Stomach smooth muscle (tissue), 2 donors: ENCODE measurements around the gene PTPN20.
"Not testable (repeated sequence)": the region's sequence is repeated elsewhere in the genome, so short reads cannot be mapped to it uniquely, and the experiment has no call there.

ENCODE experiments used
- H3K27ac ChIP-seq: one replicate; pipeline ENCODE4 v1.7.0; 2013; ENCODE audit warnings: mild to moderate bottlenecking, low read length, inconsistent platforms
- H3K27me3 ChIP-seq, 2 donors: one replicate each; pipeline ENCODE4 v1.7.0; 2013; ENCODE audit warnings: low read length in 2 of 2; ENCODE audit not compliant: insufficient read depth in 2 of 2, control insufficient read depth in 1 of 2
- H3K36me3 ChIP-seq, 2 donors: one replicate each; pipeline ENCODE4 v1.7.0; 2013; ENCODE audit warnings: low read length in 2 of 2; ENCODE audit not compliant: control insufficient read depth in 2 of 2, insufficient read depth in 2 of 2
- H3K4me1 ChIP-seq: one replicate; pipeline ENCODE4 v1.7.0; 2013; ENCODE audit warnings: low read length; ENCODE audit not compliant: control insufficient read depth, insufficient read depth
- H3K4me3 ChIP-seq, 2 donors: one replicate each; pipeline ENCODE4 v1.7.0; 2013; ENCODE audit warnings: low read length in 2 of 2
- H3K9ac ChIP-seq, 2 donors: one replicate each; pipeline ENCODE4 v1.7.0; 2013; ENCODE audit warnings: low read length in 2 of 2, mild to moderate bottlenecking in 1 of 2
- H3K9me3 ChIP-seq, 2 donors: one replicate each; pipeline ENCODE4 v1.7.0; 2013; ENCODE audit warnings: low read length in 2 of 2; ENCODE audit not compliant: control insufficient read depth in 2 of 2
- donor health status: healthy.
- donor health status: Pancreatic carcinoma.

The PTPN20 gene, protein sequence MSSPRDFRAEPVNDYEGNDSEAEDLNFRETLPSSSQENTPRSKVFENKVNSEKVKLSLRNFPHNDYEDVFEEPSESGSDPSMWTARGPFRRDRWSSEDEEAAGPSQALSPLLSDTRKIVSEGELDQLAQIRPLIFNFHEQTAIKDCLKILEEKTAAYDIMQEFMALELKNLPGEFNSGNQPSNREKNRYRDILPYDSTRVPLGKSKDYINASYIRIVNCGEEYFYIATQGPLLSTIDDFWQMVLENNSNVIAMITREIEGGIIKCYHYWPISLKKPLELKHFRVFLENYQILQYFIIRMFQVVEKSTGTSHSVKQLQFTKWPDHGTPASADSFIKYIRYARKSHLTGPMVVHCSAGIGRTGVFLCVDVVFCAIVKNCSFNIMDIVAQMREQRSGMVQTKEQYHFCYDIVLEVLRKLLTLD

DNA sequence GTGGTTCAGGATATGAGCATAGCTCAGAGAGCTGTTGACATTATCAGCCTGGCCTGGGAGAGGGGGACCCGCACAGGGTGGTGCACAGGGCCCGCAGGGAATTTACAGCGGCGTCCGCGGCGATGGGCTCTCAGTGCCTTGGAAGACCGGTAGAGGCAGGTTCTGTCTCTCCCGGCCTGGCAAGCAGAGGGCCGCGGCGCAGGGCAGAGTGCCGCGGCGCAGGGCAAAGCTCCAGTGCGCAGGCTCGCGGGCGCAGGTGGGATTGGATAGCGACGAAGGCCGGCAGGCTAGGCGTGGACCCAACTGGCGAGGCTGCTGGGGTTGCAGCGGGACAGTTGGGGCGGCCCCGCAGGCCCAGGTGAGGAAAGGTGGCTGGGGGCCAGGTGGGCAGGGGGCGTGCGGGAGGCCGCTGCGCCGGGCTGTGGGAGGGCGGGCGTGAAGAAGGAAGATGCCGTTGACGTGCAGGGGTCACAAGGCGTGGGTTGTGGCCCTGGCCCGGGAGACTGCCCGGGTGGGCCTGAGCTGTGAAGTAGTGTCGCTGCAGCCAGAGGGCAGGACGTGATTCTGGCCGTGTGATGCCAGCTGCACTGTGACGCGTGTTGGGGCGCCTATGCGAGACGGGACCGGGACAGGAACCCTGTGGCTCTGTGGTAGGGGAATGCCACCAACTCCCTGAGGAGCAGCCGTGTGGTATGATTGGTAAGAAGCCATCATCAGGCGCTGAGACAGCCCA is at the start of gene PTPN20:
TSS of gene PTPN20 (plus strand) at position 285 of the 733 bp plus-strand sequence. CDS start 21,072 bp downstream, outside the sequence.
- H3K27ac ChIP-seq, H3K4me1 ChIP-seq, H3K9ac ChIP-seq, H3K9me3 ChIP-seq, H3K4me3 ChIP-seq, H3K27me3 ChIP-seq, H3K36me3 ChIP-seq: not testable (repeated sequence)

DNA sequence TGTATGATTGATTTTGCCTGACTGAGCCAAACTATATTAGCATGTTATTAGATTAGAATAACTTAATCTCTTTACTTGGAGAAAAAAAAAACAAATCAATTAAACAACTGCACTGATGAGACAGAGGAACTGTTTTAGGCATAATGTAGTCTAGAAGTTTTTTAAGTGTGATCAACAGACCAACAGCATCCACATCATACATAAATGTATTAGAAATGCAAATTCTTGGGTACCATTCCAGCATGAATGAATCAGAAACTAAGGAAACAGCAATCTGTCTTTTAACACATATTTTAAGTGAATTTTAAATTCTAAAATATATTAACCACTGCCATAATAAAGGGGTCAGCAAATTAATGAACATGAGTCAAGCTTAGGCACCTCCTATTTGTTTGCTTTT is 41.5 kb upstream of the PTPN20 start:
- not testable (repeated sequence) for H3K4me1 ChIP-seq, H3K9me3 ChIP-seq, H3K4me3 ChIP-seq, H3K36me3 ChIP-seq, H3K9ac ChIP-seq, H3K27ac ChIP-seq, H3K27me3 ChIP-seq

DNA sequence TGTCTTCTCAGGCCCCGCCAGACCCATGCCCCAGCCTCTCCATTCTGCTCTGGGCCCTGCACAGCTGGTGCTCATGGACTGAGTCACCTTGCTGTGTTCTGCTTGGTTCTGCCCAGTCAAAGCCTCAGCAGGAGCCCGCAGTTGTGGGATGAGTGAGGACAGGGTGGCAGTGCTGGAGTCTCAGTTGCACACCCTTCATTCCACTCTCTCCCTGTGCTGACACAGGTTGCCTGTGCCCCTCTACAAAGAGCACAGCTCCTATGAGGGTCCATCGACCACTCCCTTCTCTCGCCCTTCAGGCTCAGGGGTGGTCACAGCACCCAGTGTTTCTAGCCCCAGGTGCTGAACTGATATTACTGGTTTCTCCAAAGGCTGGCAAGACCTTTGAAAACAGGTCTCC is 39.6 kb upstream of the PTPN20 start:
- H3K4me3 ChIP-seq, H3K9ac ChIP-seq, H3K27me3 ChIP-seq, H3K36me3 ChIP-seq, H3K27ac ChIP-seq, H3K9me3 ChIP-seq, H3K4me1 ChIP-seq: not testable (repeated sequence)

DNA sequence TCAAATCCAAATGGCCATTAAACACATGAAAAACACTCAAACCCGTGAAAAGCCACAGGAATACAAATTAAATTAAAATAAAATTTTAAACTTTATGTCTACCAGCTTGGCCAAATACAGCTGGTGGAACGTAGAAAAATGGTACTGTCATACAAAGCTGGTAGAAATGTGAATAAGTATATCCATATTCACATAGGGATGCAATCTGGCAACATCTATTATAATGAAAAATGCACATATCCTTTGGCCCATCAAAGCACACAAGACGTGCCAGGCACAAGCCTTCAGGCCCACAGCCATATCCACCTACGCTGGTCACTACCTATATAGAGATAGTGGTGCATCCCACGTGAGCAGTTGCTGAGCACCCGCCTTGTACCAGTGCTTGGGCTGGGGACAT is 35.9 kb upstream of the PTPN20 start:
- not testable (repeated sequence) for H3K27ac ChIP-seq, H3K36me3 ChIP-seq, H3K27me3 ChIP-seq, H3K4me3 ChIP-seq, H3K9ac ChIP-seq, H3K9me3 ChIP-seq, H3K4me1 ChIP-seq

DNA sequence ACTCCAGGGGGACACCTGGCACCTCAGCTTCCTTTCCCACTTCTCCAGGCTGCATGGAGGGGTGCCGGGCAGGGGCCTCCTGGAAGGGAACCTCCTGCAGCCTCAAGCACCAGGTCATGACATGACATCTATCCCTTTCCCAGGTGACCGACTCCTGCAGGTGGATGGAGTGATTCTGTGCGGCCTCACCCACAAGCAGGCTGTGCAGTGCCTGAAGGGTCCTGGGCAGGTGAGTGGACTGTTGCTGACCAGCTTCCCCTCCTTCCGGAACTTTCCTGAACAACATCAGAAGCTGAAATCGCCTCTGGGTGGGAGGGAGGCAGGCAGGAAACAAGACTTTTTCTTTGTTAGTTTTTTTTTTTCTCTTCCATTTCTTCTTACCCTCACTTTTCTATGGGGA is 34.5 kb upstream of the PTPN20 start:
- H3K4me3 ChIP-seq, H3K9me3 ChIP-seq, H3K27me3 ChIP-seq, H3K36me3 ChIP-seq, H3K4me1 ChIP-seq, H3K9ac ChIP-seq, H3K27ac ChIP-seq: not testable (repeated sequence)

DNA sequence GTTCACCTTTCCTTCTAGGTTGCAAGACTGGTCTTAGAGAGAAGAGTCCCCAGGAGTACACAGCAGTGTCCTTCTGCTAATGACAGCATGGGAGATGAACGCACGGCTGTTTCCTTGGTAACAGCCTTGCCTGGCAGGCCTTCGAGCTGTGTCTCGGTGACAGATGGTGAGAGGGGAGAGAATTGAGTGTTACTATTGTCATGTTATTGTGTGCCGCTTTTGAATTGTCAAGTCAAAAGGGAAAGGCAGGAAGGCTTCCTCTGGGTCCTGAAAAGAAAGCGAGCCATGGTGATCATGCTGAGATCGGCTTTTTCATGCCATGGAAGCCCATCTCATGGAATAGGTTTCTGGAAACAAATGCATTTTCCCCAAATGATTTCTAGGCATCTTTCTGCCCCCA is 32.5 kb upstream of the PTPN20 start:
- H3K27ac ChIP-seq: not testable (repeated sequence)

DNA sequence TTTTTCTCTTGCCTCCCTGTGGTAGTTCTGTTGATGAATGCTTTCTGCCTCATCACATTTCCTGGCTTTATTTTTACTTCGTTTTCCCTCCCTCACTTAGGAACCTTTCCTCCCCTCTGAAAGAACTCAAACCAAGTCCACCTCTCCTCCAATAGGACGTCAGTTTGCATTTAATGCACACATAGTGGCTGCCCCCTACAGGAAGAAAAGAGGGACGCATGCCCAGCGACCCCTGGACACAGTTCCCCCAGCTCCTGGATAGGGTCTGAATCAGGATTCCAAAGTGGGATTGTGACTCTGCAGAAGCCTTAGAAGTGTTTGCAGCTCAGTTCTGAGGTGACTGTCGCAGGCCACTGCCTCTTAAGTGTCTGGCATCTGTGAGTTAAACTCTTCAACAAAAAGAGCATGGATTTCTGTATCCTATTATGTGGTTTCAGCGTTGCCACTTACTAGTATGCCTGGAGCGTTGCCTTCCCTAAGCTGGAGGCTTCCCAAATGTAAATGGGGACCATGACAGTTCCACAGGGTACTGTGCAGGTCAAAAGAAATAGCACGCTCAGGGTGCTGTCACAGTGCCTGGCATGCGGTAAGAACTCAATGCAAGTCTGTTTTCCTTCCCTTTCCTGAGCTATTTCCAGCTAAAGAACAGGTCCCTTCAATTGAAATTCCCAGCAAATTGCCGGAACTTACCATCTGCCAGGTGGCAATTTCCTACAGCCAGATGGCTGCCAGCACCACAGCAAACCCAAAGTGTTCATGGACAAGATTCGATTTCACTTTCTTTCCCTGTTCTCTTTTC is 20.2 kb upstream of the PTPN20 start:
- not testable (repeated sequence) for H3K4me1 ChIP-seq, H3K27me3 ChIP-seq, H3K27ac ChIP-seq

More for the DNA sequence above, 32.5 kb upstream of the PTPN20 start:
- H3K36me3 ChIP-seq, H3K9ac ChIP-seq, H3K4me1 ChIP-seq, H3K4me3 ChIP-seq, H3K9me3 ChIP-seq, H3K27me3 ChIP-seq: not testable (repeated sequence)

DNA sequence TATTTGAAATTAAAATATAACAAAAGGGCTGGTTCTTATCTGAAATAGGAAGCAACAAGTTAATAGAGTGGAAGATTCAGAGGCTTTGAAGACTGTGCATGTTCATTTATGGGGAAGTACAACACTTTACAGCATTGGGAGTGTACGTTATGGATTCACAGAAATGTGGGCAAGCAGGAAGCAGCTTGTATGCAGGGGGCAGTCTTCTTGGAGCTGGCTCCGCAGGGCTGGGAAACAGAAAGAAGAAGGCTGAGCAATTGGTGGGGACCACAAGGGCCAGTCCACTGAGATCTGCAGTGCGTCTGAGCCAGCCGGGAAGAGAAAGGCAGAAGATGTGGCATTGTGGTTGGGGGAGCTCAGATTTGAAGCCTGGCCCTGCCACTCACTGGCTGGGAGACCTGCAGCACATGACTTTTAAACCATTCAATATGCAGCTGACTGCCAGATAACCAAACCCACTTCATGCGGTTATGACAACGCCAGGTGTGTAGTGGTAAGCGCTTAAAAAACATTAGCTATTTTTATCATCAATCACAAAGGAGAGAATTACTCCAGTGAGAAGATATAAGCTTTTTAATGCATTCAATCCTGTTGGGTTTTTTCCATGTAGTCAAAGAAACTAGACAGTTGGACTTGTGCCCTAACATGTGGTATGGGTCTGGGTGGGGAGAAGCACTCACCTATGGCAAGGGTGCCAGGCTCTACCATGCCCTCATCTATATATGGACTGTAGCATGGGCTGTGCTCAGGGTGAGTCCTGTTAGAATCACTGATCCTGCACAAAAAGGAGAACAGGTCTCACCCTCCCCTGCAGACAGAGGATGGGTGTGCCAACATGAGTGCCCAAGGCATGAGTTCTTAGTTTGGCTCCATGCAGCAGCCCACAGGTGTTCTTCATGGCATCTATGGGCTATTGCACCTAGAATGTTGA is 14.2 kb upstream of the PTPN20 start:
- not testable (repeated sequence) for H3K4me1 ChIP-seq, H3K4me3 ChIP-seq, H3K36me3 ChIP-seq, H3K27ac ChIP-seq, H3K9ac ChIP-seq, H3K9me3 ChIP-seq, H3K27me3 ChIP-seq

More for the DNA sequence above, 20.2 kb upstream of the PTPN20 start:
- not testable (repeated sequence) for H3K9me3 ChIP-seq, H3K36me3 ChIP-seq, H3K4me3 ChIP-seq, H3K9ac ChIP-seq

DNA sequence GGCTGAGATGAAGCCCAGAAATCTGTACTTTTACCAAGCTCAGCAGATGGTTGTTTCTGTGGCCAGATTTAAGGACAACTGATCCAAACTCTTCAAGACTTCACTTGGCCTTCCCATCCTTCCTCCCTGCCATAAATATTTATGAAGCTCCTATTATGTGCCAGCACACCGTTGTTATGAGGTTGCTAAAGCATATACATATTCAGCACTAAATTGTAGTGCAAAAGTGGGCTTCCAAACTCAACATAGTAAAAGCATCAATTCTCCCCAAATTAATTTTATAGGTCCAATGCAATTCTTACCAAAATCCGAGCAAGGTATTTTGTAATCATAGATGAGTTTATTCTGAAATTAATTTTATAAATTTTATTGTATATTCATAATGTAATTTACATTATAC is 10.0 kb upstream of the PTPN20 start:
- not testable (repeated sequence) for H3K9me3 ChIP-seq, H3K27ac ChIP-seq, H3K36me3 ChIP-seq, H3K4me3 ChIP-seq, H3K4me1 ChIP-seq, H3K27me3 ChIP-seq, H3K9ac ChIP-seq

DNA sequence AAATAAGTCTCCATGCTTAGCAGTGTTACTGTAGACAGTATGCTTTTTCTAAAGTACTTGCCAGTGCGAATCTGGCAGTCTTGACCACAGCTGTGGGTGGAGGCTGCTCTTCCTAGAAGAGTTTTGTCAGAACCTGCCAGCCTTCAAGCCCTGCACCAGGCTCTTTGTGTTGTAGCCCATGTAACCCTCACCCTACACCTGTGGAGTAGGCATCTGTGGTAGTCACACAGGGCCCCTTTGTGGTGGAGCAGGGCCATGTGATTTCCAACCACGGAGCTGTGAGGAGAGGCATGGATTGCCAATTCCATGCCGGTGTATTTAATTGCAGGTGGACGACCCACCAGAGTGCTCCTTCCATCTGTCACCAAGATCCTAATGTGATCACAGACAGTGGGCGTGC is 7.4 kb upstream of the PTPN20 start:
- H3K4me3 ChIP-seq, H3K27me3 ChIP-seq, H3K27ac ChIP-seq, H3K36me3 ChIP-seq, H3K4me1 ChIP-seq, H3K9ac ChIP-seq, H3K9me3 ChIP-seq: not testable (repeated sequence)
